ENCODE measurements around the gene HERPUD1.

- TF ChIP-seq FOXM1 (IDR thresholded peaks at IDR 0.05; ENCODE audit: borderline replicate concordance, low read depth) (no peak), EP300 (IDR thresholded peaks at IDR 0.05; ENCODE audit: borderline replicate concordance) (no peak), CEBPB (IDR thresholded peaks at IDR 0.05) (no peak), USF1 (IDR thresholded peaks at IDR 0.05) (no peak), NFIC (IDR thresholded peaks at IDR 0.05) (no peak), RAD21 (IDR thresholded peaks at IDR 0.05; ENCODE audit: low read depth) (no peak), YY1 (IDR thresholded peaks at IDR 0.05; ENCODE audit: low read depth) (no peak), REST (IDR thresholded peaks at IDR 0.05; ENCODE audit: low read depth) (no peak), ZBTB7A (IDR thresholded peaks at IDR 0.05; ENCODE audit: low read depth) (no peak), EGR1 (IDR thresholded peaks at IDR 0.05) (no peak)
These were observed 18.5 kb downstream of the HERPUD1 start for GRCh38 chr16:56950455-56950854.
